Mucosa of descending colon (tissue), 3 donors: ENCODE results near the gene PFKFB2. TPM values are rescaled to one million over a fixed set of nuclear protein-coding genes. Genes with fewer than 3 reads are reported as not detected.
A peak's percentile ranks its signal among the peaks of the same experiment; 100 is the strongest.

Source experiments
- ATAC-seq: fragments of 200-7000 bp; cut with Tn5 transposase; one replicate; pipeline ENCODE4 v1.9.1; 2020; ENCODE audit warnings: mild to moderate bottlenecking, moderate library complexity
- DNase-seq, 3 donors: peaks; one replicate each; pipeline ENCODE4 v3.0.0-alpha.2; 2020
- H3K36me3 ChIP-seq: fragments of 200-600 bp; one replicate; pipeline ENCODE4 v1.8.0; 2021; ENCODE audit warnings: low read depth, mild to moderate bottlenecking
- H3K4me1 ChIP-seq: fragments of 200-600 bp; one replicate; pipeline ENCODE4 v1.8.0; 2021; ENCODE audit warnings: low read depth, mild to moderate bottlenecking
- H3K4me3 ChIP-seq: fragments of 200-600 bp; one replicate; pipeline ENCODE4 v1.8.0; 2021; ENCODE audit warnings: mild to moderate bottlenecking
- H3K9me3 ChIP-seq: fragments of 200-600 bp; one replicate; pipeline ENCODE4 v1.8.0; 2021; ENCODE audit warnings: mild to moderate bottlenecking
- intact Hi-C, 2 donors: fragments of 100-400 bp; cut with DNase I in 1 of 2; cut with micrococcal nuclease in 1 of 2; formaldehyde crosslinking; loops; one replicate each; pipeline versions ENCODE4 v1.11.0 to v1.11.1; 2022; cut with DNase I, micrococcal nuclease
- total RNA-seq, 3 donors: library from RNA; stranded (reverse); fragmentation: NEBNext Ultra II Directional in 2 of 3; extraction: Animal tissue kit (Norgen Biotek cat#: 25700) in 2 of 3; gene quantifications; one replicate each; pipeline versions ENCODE4 v1.2.1 to v1.2.4, GENCODE V29; 2021 to 2023
- TF ChIP-seq, protein P1 (sequence below): fragments of 200-600 bp; IDR thresholded peaks from one replicate; pipeline ENCODE4 v1.8.0; 2022; ENCODE audit warnings: antibody characterized with exemption, mild to moderate bottlenecking
- donor health status: DM: no; HTN: no; CAD: no; lungs with moderate emphysema.
- donor health status: DM: no; HTN: no; CAD: no.
- donor health status: DM: no; HTN: yes; CAD: no.

PFKFB2 gene
- total RNA-seq, 3 donors from 2014 or later: 45.1 to 118 (median 90.2) TPM

DNA sequence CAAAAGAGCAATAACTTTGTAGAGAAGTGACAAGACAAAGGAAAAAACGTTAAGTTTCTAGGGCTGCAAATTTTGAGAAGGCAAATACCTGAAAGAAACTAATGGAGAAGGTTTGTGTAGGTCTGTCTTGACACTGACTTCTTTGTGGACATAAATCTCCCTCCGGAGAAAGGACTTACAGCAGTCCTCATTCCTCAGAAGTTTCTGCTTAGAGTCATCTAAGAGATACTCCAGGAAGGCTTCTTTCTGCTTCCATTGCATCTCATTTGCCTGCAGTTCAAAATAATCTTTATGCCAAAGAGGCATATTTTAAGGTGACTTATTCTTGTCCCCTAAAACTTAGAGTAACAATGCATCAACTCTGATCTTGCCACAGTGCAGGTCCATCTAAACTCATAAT is 31.2 kb downstream of the PFKFB2 start:
- TF ChIP-seq, protein P1, sequence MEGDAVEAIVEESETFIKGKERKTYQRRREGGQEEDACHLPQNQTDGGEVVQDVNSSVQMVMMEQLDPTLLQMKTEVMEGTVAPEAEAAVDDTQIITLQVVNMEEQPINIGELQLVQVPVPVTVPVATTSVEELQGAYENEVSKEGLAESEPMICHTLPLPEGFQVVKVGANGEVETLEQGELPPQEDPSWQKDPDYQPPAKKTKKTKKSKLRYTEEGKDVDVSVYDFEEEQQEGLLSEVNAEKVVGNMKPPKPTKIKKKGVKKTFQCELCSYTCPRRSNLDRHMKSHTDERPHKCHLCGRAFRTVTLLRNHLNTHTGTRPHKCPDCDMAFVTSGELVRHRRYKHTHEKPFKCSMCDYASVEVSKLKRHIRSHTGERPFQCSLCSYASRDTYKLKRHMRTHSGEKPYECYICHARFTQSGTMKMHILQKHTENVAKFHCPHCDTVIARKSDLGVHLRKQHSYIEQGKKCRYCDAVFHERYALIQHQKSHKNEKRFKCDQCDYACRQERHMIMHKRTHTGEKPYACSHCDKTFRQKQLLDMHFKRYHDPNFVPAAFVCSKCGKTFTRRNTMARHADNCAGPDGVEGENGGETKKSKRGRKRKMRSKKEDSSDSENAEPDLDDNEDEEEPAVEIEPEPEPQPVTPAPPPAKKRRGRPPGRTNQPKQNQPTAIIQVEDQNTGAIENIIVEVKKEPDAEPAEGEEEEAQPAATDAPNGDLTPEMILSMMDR: no peak
- ATAC-seq (no peak), DNase-seq (no peak)
- Histone ChIP-seq H3K4me3 (no peak overlapping the region), H3K9me3 (no peaks in the 10 kb centered on the region), H3K36me3 (no peaks in the 10 kb centered on the region), H3K4me1 (no peaks in the 10 kb centered on the region)
- intact Hi-C loops: loop anchor here in 1 of 2 donors (5.0 kb wide), 1 partner anchor 413 kb away; the partner anchor contains the start of gene CR1

DNA sequence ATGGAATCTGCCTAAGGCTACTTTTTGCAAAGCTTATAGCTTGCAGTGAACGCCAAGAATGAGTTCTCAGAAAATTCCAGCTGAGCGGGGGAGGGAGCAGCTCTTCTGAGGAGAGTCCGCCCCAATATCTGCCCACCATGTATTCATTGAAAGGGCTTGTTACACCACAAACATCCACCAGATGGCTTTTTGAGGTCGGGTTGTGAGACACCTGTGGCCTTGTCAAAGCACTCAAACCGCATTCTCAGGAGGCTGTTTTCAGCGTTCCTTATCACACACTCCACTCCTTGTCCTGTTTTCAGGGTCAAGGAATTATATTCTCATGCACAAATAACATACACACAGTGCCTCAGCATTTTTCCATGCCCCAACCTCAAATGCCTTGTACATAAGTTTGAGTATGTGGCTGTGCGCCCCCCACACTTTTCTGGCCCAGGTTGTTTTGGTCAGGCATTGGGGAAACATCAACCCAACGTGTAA is 31.7 kb downstream of the PFKFB2 start:
- peak; percentile 48 for ATAC-seq
- peak in 1 of 3 donors; percentile 82 for DNase-seq
- TF ChIP-seq, protein P1: no peak
- peaks cover 2% of the 10 kb centered on the region for H3K4me1 ChIP-seq
- H3K9me3 ChIP-seq: no peaks in the 10 kb centered on the region
- intact Hi-C loops: loop anchor here in 1 of 2 donors (5.0 kb wide), 2 partner anchors 318 to 413 kb away; partner anchors contain the start of gene CR1
- H3K36me3 ChIP-seq: no peaks in the 10 kb centered on the region
- H3K4me3 ChIP-seq: no peak overlapping the region

- Histone ChIP-seq H3K36me3 (no peaks in the 10 kb centered on the region), H3K9me3 (no peaks in the 10 kb centered on the region), H3K4me3 (no peak overlapping the region), H3K4me1 (peaks cover 6% of the 10 kb centered on the region)
- TF ChIP-seq, protein P1: no peak
- ATAC-seq (no peak), DNase-seq (no peak)
- intact Hi-C loops: loop anchor here in 1 of 2 donors (5.0 kb wide), 1 partner anchor 316 kb away; no protein-coding TSS in a partner anchor
Observed at GRCh38 chr1:207085887-207086286, 32.8 kb downstream of the PFKFB2 start.

GRCh38 chr1:207088161-207088560 is 35.1 kb downstream of the PFKFB2 start:
- ATAC-seq: no peak
- no peaks in the 10 kb centered on the region for H3K36me3 ChIP-seq
- TF ChIP-seq, protein P1: no peak
- DNase-seq: no peak
- H3K4me1 ChIP-seq: peaks cover 6% of the 10 kb centered on the region
- no peaks in the 10 kb centered on the region for H3K9me3 ChIP-seq
- intact Hi-C loops: loop anchor here in 1 of 2 donors (5.0 kb wide), 1 partner anchor 314 kb away; no protein-coding TSS in a partner anchor
- no peak overlapping the region for H3K4me3 ChIP-seq

DNA sequence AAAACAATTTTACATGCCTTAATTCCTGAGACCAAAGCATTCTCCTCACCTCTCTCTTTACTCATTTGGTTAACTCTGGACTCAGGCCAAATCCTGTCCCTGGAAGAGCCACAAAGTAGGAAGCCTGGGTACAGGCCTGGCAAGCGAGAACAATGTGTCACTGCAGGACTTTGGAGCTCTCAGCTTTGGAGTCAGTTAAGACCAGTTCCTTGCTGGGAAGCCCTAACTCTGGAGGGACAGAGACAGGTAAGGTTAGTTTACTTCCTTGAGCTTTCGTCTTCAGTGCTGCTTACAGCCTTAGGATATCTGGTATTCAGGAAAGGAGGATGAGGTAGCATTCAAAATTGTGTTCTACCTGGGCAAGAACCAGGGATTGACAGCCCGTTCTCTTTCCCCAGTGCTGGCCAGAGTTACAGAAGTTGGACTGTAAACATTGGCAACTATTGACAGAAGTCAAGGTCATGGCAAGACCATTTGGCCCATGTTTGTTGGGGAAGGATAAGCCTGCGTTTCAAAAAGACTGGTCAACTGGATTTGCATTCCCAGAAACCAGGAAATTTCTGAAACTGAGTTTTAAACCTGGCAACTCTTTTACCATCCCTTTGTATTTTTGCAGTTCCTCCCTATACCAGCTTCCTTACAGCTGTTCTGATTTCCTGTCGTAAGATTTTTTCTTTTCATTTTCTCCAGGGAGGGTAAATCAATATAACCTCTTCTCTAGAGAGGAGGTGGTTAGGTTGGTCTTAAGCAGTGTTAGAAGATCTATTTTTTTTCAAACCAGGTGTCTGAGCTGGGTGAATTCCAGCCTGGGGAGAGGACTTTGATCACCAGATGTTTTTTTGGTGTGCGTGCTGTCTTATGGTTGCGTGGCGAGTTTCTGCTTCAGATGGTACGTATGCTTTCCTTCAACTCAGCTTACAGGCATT is 35.9 kb downstream of the PFKFB2 start, which contains the start of gene C4BPB:
C4BPB (plus strand) TSS at position 160 of the 926 bp plus-strand sequence; CDS start at position 832, 672 bp downstream.
- Histone ChIP-seq H3K9me3 (no peaks in the 10 kb centered on the region), H3K4me1 (peaks cover 6% of the 10 kb centered on the region), H3K36me3 (no peaks in the 10 kb centered on the region), H3K4me3 (no peak within 1 kb of the TSS)
- ATAC-seq (peak; percentile 98), DNase-seq (peak; percentile 39 to 65 (median 52))
- TF ChIP-seq, protein P1: no peak
- intact Hi-C loops: loop anchor here in 1 of 2 donors (5.0 kb wide), 1 partner anchor 313 kb away; no protein-coding TSS in a partner anchor
